Right lobe of liver (tissue), 4 donors: Measurements from ENCODE around the gene KCNC1.

Experiments
- POLR2A ChIP-seq: fragments of 450-650 bp; IDR thresholded peaks from one replicate; pipeline ENCODE4 v1.6.1; 2017; ENCODE audit warnings: antibody characterized with exemption, mild to moderate bottlenecking
- TF ChIP-seq, protein P1 (sequence below), 4 donors: fragments of 200-600 bp in 3 of 4; fragments of 450-650 bp in 1 of 4; IDR thresholded peaks; one replicate each; pipeline versions ENCODE4 v1.5.1 to v1.8.0; 2016 to 2022; ENCODE audit warnings: antibody characterized with exemption in 4 of 4, mild to moderate bottlenecking in 2 of 4
- donor health status: DM: no; HTN: no; CAD: no.
- donor health status: DM: no; HTN: no; CAD: no.
- donor health status: DM: no; HTN: yes; CAD: no.

GRCh38 chr11:17730608-17731462, 3.7 kb upstream of the KCNC1 start:
- TF ChIP-seq, protein P1, sequence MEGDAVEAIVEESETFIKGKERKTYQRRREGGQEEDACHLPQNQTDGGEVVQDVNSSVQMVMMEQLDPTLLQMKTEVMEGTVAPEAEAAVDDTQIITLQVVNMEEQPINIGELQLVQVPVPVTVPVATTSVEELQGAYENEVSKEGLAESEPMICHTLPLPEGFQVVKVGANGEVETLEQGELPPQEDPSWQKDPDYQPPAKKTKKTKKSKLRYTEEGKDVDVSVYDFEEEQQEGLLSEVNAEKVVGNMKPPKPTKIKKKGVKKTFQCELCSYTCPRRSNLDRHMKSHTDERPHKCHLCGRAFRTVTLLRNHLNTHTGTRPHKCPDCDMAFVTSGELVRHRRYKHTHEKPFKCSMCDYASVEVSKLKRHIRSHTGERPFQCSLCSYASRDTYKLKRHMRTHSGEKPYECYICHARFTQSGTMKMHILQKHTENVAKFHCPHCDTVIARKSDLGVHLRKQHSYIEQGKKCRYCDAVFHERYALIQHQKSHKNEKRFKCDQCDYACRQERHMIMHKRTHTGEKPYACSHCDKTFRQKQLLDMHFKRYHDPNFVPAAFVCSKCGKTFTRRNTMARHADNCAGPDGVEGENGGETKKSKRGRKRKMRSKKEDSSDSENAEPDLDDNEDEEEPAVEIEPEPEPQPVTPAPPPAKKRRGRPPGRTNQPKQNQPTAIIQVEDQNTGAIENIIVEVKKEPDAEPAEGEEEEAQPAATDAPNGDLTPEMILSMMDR (IDR thresholded peaks at IDR 0.05) = peak; percentile 77 to 94 (median 89)
- no peak for TF ChIP-seq POLR2A
